Measurements from ENCODE around the gene GNL3.

DNA sequence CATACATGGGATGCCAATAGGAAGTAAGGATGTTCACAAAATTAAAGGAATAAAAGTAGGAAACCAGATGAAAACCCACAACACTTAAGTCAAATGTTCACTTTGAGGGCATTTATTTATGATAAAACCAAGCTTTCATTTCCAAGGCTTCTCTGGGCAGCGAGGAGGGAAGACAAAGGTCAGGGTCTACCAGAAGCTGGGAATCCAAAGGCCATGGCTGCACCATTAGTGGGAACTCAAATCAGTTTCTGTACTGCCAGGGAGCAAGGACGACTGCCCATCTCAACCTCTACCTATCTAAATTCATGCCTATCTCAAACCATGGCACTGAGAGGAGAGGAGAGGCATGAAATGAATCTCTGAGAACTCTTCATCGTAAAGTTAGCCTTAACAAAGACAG lies 22.7 kb upstream of the GNL3 start:
- TF ChIP-seq, protein P1, sequence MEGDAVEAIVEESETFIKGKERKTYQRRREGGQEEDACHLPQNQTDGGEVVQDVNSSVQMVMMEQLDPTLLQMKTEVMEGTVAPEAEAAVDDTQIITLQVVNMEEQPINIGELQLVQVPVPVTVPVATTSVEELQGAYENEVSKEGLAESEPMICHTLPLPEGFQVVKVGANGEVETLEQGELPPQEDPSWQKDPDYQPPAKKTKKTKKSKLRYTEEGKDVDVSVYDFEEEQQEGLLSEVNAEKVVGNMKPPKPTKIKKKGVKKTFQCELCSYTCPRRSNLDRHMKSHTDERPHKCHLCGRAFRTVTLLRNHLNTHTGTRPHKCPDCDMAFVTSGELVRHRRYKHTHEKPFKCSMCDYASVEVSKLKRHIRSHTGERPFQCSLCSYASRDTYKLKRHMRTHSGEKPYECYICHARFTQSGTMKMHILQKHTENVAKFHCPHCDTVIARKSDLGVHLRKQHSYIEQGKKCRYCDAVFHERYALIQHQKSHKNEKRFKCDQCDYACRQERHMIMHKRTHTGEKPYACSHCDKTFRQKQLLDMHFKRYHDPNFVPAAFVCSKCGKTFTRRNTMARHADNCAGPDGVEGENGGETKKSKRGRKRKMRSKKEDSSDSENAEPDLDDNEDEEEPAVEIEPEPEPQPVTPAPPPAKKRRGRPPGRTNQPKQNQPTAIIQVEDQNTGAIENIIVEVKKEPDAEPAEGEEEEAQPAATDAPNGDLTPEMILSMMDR (conservative IDR thresholded peaks at IDR 0.05; ENCODE audit: low read length): no peak
- TF ChIP-seq EZH2phosphoT487 (IDR thresholded peaks at IDR 0.05; ENCODE audit: borderline replicate concordance, low read depth, low read length): no peak

Data from OCI-LY7 (cell line).